HG03469 (cell line): ENCODE measurements around the gene SFRP4.
"Not testable (repeated sequence)": the region's sequence is repeated elsewhere in the genome, so short reads cannot be mapped to it uniquely, and the experiment has no call there.

Experiments
- ATAC-seq: cut with Tn5 transposase; IDR thresholded peaks from one replicate; pipeline ENCODE4 v1.9.1; 2021; ENCODE audit warnings: mild to moderate bottlenecking, moderate library complexity, moderate number of reproducible peaks; ENCODE audit not compliant: unreplicated experiment

Gene SFRP4

GRCh38 chr7:37916673-37917660 lies at the start of gene SFRP4:
SFRP4 (minus strand) TSS chr7:37916817; CDS start chr7:37916537, 280 bp downstream.
- ATAC-seq: no peak

DNA sequence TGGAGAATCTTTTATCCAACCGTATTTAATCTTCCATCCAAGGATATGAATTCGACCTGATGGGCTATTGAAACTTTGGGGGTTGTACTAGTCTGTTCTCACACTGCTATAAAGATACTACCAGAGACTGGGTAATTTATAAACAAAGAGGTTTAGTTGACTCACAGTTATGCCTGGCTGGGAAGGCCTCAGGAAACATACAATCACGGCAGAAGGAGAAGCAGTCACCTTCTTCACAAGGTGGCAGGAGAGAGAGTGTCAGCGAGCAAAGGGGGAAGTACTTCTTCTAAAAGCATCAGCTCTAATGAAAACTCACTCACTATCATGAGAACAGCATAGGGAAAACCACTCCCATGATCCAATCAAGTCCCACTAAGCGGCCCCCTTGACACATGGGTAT lies 47.6 kb upstream of the SFRP4 start:
- ATAC-seq: no peak

GRCh38 chr7:37961251-37961650 lies 44.6 kb upstream of the SFRP4 start:
- ATAC-seq: no peak

DNA sequence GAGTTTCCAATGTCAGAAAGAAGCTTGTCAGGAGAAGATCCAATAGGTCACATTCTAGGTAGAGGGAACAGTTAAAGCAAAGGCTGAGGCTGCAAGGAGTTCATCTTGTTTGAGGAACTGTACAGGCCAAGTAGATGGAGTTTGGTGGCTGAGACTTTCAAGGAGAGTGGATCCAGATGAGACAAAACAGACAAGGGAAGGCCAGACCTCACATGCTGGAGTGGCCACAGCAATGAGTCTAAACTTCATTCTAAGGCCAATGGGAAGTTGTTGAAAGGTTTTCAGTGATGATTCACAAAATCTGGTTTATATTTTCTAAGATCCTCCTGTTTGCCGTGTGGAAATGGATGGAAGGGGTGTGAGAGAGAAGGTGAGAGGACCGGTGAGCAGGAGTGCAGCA lies 43.9 kb upstream of the SFRP4 start:
- ATAC-seq: no peak

GRCh38 chr7:37957221-37957970 lies 40.8 kb upstream of the SFRP4 start:
- no peak for ATAC-seq

- no peak for ATAC-seq
Measured at GRCh38 chr7:37956791-37957190, 40.2 kb upstream of the SFRP4 start.

GRCh38 chr7:37954217-37954616 lies 37.6 kb upstream of the SFRP4 start:
- not testable (repeated sequence) for ATAC-seq

DNA sequence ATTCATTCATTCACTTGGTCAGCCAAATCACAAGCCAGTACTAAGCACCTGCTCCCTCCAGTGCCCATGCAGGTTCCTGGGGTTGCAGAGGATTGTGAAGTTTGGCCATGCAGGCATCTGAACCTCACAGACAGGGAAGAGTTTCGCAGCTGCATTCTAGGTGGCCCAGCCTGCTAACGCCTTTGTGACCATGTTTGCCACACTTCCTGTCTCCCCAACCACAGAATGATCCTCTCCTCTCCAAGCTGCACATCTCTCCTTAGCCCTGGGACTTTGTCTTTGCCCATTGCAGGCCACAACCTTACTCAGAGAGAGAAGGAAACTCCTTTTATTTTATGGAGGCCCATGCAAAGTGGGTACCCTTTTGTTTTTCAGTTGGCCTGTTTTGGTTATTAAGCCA lies 35.6 kb upstream of the SFRP4 start:
- ATAC-seq: no peak

GRCh38 chr7:37947941-37948210 lies 31.3 kb upstream of the SFRP4 start:
- no peak for ATAC-seq

GRCh38 chr7:37947138-37947940 lies 30.7 kb upstream of the SFRP4 start:
- no peak for ATAC-seq

DNA sequence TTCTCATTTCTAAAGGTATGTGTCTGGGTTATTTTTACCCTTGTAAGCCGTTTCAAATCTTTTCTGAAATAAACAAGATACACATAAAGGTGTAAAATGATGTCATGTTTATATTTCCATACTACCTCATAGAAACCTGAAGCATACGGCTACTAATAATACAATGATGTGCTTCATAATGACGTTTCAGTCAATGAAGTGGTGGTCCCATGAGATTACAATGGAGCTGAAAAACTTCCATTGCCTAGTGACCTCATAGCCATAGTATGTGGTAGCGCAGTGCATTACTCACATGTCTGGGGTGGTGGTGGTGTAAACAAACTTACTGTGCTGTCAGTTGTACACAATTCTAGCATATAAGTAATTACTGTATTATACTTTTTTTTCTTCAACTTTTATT lies 28.7 kb upstream of the SFRP4 start:
- ATAC-seq: no peak

GRCh38 chr7:37944737-37945054 lies 28.1 kb upstream of the SFRP4 start:
- no peak for ATAC-seq

DNA sequence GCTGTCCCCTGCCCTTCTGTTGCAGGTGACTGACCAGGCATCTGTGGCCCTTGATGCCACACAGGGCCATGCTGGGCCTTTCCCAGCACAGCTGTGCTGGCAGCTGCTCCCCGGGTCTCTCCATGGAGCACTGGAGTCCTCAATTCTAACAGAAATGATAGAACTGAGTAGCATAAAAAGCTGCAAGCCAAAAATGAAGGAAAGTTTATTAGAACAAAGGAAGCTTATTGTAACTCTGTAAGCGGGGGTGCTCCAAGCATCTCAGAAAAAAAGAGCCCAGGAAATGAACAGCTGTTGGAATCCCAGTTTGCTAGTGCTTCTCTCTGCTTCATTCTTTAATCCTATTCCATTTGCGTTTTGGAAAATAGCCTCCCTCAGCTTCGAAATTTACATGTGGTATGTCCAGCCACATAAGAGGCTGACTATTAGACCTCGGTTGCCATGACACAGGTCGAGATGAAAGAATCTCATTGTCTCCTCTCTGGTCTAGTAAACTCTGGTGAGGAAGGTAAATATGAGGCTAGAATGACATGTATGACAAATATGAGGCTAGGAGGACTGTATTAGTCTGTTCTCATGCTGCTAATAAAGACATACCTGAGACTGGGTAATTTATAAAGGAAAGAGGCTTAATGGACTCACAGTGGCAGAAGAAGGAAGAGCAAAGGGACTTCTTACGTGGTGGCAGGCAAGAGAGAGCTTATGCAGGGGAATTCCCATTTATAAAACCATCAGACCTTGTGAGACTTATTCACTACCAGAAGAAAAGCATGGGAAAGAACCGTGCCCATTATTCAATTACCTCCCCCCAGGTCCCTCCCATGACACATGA lies 27.5 kb upstream of the SFRP4 start:
- no peak for ATAC-seq

GRCh38 chr7:37942934-37943610 lies 26.5 kb upstream of the SFRP4 start:
- ATAC-seq: no peak

GRCh38 chr7:37933018-37933566 lies 16.5 kb upstream of the SFRP4 start:
- no peak for ATAC-seq

DNA sequence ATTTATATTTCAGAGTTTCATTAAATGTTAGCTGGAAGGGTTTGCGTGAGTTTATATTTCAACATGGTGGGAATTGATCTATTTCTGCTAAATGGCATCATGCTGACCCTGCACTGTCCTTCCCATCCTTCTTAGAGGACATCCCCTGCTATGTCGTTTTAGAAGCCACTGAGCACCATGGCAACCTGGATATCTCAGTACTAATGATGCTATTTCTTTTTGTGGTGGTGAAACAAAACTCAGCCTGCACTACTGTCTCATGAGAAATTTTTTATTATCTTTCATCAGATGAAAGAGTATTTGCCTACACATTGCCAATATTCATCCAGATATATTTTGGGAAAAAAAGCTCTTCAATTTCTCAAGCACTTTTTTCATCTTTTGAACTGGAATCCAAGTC lies 15.9 kb upstream of the SFRP4 start:
- no peak for ATAC-seq

GRCh38 chr7:37930226-37930948 lies 13.8 kb upstream of the SFRP4 start:
- no peak for ATAC-seq

DNA sequence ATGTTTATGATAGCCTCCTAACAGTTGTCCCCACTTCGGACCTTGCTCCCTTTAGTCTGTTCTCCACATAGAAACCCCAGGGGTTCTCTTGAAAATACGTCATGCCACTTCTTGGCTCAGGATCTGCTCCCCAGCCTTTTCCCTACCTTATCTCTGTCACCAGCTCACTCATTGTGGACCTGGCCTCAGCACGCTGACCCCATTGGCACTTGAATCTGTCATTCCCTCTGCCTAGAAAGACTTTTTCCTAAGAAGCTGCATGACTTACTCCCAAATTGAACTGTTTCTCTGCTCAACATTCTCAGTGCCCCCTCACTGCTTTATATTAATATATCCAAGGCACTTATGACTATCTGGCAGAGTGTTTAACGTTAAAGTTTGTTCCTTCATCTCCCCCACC lies 12.3 kb upstream of the SFRP4 start:
- no peak for ATAC-seq

DNA sequence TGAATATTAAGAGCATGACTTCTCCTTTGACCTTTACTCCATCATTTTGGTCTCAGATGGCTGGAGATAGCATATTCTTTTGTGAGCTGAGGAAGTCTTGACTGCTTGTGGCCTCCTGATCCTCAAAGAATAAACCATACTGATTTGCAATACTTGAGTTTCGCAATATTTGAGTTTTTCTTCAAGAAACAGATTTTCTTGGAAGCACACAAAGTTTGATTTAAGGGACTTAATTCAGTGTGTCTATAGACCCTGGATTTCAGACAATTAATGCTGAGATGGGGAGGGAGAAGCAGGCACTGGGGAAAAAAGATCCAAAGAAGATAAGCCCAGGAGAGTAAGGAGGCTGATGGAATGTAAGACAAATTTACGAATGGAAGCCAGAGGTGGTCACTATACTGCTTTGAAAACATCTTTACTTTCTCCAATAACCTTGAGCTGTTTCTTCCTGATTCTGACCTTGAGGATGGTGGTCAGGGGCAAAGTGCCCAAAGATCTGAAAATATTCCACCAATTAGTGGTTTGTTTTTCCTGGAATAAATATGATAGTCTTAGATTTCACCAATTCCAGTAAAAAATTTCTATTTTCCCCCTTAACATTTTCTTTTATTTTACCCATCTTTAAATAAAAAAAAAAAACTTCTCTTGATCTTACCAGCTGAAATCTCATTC lies 11.3 kb upstream of the SFRP4 start:
- no peak for ATAC-seq
